ENCODE data around the gene DEPDC1B. TPM values are rescaled to one million over a fixed set of nuclear protein-coding genes. Genes with fewer than 3 reads are reported as not detected.
"Not testable (repeated sequence)": the region's sequence is repeated elsewhere in the genome, so short reads cannot be mapped to it uniquely, and the experiment has no call there.

The DEPDC1B gene
- total RNA-seq, 6 experiments from 2014 or later, result 0.15 to 0.98 (median 0.47) TPM; not detected in 1

GRCh38 chr5:60576425-60576824, 123.5 kb downstream of the DEPDC1B start:
- no peak for DNase-seq
- WGBS (ENCODE audit: insufficient coverage, low coverage, low lambda C conversion rate, missing lambda C conversion rate), result 92% methylated on average over 2 of the region's 2 CpGs
- ATAC-seq, result no peak
- TF ChIP-seq POLR2A (IDR thresholded peaks at IDR 0.05) (no peak), CTCF (IDR thresholded peaks at IDR 0.05) (no peak)
- H3K36me3 ChIP-seq, result no peaks in the 10 kb centered on the region
- no peak overlapping the region for H3K4me3 ChIP-seq
- H3K27ac ChIP-seq, result no peak overlapping the region
- H3K4me1 ChIP-seq, result no peaks in the 10 kb centered on the region
- no peaks in the 10 kb centered on the region for H3K9me3 ChIP-seq
- no peaks in the 10 kb centered on the region for H3K27me3 ChIP-seq
- intact Hi-C loops (cut with DNase I), result no loop called here

- 86% methylated on average over 1 of the region's 2 CpGs for WGBS (ENCODE audit: insufficient coverage, low coverage, low lambda C conversion rate, missing lambda C conversion rate)
- no peak overlapping the region for H3K4me3 ChIP-seq
- no peaks in the 10 kb centered on the region for H3K9me3 ChIP-seq
- no peaks in the 10 kb centered on the region for H3K27me3 ChIP-seq
- no peaks in the 10 kb centered on the region for H3K4me1 ChIP-seq
- no peak for ATAC-seq
- DNase-seq, result no peak
- TF ChIP-seq POLR2A (IDR thresholded peaks at IDR 0.05) (no peak), CTCF (IDR thresholded peaks at IDR 0.05) (no peak)
- intact Hi-C loops (cut with DNase I), result no loop called here
- no peak overlapping the region for H3K27ac ChIP-seq
- no peaks in the 10 kb centered on the region for H3K36me3 ChIP-seq
Measured at GRCh38 chr5:60568646-60569045, 131.3 kb downstream of the DEPDC1B start.

GRCh38 chr5:60563696-60564324, 136.2 kb downstream of the DEPDC1B start:
- Histone ChIP-seq H3K27ac (no peak overlapping the region), H3K4me3 (no peak overlapping the region), H3K36me3 (no peaks in the 10 kb centered on the region), H3K4me1 (no peaks in the 10 kb centered on the region), H3K27me3 (no peaks in the 10 kb centered on the region), H3K9me3 (no peaks in the 10 kb centered on the region)
- 77% methylated on average over 13 of the region's 13 CpGs for WGBS (ENCODE audit: insufficient coverage, low coverage, low lambda C conversion rate, missing lambda C conversion rate)
- intact Hi-C loops (cut with DNase I), result no loop called here
- ATAC-seq, result peak; percentile 50 to 77 (median 69)
- no peak for TF ChIP-seq POLR2A (IDR thresholded peaks at IDR 0.05)
- TF ChIP-seq CTCF (IDR thresholded peaks at IDR 0.05), result no peak
- DNase-seq, result no peak

- intact Hi-C loops (cut with DNase I); DNase-seq; H3K9me3 ChIP-seq; ATAC-seq; H3K27ac ChIP-seq; H3K4me1 ChIP-seq; H3K27me3 ChIP-seq; H3K36me3 ChIP-seq; H3K4me3 ChIP-seq: not testable (repeated sequence)
- WGBS (ENCODE audit: insufficient coverage, low coverage, low lambda C conversion rate, missing lambda C conversion rate), result 57% methylated on average over 1 of the region's 2 CpGs
Measured at GRCh38 chr5:60553291-60553690, 146.7 kb downstream of the DEPDC1B start.

- no peaks in the 10 kb centered on the region for H3K4me1 ChIP-seq
- WGBS (ENCODE audit: insufficient coverage, low coverage, low lambda C conversion rate, missing lambda C conversion rate), result 62% methylated on average over 3 of the region's 3 CpGs
- ATAC-seq, result no peak
- no peak for DNase-seq
- no peaks in the 10 kb centered on the region for H3K27me3 ChIP-seq
- TF ChIP-seq POLR2A (IDR thresholded peaks at IDR 0.05) (no peak), CTCF (IDR thresholded peaks at IDR 0.05) (no peak)
- no peak overlapping the region for H3K27ac ChIP-seq
- no peaks in the 10 kb centered on the region for H3K36me3 ChIP-seq
- intact Hi-C loops (cut with DNase I), result no loop called here
- H3K4me3 ChIP-seq, result no peak overlapping the region
- H3K9me3 ChIP-seq, result no peaks in the 10 kb centered on the region
Measured at GRCh38 chr5:60551829-60552228, 148.1 kb downstream of the DEPDC1B start.
